Measurements from ENCODE around the gene IFNW1.

IFNW1 gene

GRCh38 chr9:21110708-21111576 is 30.7 kb downstream of the IFNW1 start:
- DNase-seq (ENCODE audit: low spot score): peak; percentile 29

- no peak for DNase-seq (ENCODE audit: low spot score)
These were observed 36.8 kb downstream of the IFNW1 start for GRCh38 chr9:21104787-21105186.

DNA sequence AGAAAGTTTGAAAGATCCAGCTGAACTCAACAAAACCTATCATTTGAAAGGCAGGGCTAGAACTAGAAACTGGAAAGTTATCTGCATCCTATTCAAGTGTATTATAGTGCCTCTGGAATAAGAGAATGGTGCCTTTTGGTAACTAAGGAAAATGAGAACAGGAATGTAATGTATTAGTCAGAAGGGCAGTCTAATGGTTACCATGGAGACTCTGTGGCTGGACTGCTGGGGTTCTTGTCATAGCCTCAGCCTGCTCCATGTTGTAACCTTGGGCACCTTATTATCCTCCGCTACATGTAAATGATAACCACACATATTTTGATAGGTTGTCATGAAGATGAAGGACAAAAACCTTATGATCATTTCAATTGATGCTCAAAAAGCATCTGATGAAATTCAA is 39.3 kb downstream of the IFNW1 start:
- DNase-seq (ENCODE audit: low spot score): no peak

DNA sequence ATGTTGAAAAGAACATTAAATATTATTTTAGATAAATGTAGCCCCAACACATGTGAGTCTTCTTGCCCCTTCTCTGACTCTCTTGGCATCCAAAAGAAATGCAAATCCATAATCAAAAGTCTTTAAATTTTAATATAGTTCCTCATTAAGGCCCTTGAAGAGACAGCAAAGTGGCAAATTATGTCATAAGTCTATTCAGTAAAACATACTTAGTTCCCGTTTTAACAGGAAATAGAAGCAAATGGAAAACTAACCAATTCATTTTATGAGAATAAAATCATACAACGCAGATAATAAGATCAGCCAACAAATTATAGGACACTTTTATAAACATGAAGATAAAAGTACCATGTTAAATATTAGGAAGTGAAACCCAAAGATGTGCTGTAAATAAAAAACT is 43.8 kb downstream of the IFNW1 start:
- DNase-seq (ENCODE audit: low spot score): no peak

DNA sequence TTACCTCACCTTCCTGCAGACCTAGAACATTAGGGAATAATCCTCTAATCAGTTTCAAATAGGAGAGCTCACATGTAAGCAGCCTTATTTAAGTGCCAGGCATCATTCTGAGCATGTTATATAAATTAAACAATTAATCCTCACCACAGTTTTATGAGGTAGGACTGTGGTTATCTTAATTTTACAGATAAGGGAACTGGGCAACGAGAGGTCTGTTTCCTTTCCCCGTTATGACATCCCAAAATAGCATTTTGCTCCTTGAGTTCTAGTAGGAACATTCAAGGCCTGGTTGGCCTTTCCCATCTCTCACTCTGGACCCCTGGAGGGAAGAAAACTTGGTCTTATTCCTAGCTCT is 44.8 kb downstream of the IFNW1 start:
- no peak for DNase-seq (ENCODE audit: low spot score)

GRCh38 chr9:21096172-21096900 is 45.3 kb downstream of the IFNW1 start:
- peak; percentile 3 for DNase-seq (ENCODE audit: low spot score)

DNA sequence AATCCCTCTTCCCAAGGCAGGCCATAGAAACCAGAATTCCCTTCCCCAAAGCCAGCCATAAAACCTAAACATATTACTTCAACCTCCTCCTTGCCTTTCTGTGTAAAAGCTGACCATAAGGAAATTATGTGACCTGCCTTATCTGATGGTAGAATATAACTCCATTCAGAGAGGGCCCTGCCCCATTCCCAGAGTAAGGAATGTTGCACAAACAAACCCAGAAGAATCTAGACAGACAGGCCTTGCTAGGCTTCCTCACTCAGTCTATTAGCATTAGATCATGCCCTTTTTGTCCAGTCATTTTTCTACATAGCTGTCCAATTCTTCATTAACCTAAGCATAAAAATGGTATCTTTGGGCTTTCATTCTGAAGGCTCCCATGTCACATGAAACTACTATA is 46.1 kb downstream of the IFNW1 start:
- DNase-seq (ENCODE audit: low spot score): no peak
